Inferior parietal cortex (tissue), 1 donor: ENCODE data around the gene WNK2.

Experiments
- DNase-seq: peaks from one replicate; pipeline ENCODE4 v3.0.0-alpha.2; 2016; ENCODE audit errors: extremely low spot score

The WNK2 gene

GRCh38 chr9:93295456-93296076 is 111.6 kb downstream of the WNK2 start:
- no peak for DNase-seq

DNA sequence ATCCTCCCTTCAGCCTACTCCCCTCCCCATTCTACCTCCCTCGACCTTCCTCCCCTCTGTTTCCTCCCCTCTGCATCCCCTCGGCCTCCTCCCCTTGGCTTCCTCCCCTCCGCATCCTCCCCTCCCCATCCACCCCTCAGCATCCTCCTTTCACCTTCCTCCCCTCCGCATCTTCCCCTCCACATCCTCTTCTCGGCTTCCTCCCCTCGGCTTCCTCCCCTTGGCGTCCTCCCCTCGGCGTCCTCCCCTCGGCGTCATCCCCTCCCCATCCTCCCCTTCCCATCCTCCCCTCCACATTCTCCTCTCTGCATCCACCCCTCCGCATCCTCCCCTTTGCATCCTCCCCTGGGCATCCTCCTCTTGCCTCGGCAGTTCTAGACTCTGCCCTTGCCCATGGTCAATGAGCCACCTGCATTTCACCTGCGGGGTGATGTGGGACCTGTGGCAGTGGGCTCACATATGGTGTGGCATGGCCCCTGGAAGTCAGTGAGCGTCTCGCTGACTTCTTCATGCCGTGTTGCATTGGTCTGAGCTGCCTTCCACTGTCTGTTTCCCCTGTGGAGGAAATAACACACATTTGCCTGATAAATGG is 113.0 kb downstream of the WNK2 start:
- no peak for DNase-seq

DNA sequence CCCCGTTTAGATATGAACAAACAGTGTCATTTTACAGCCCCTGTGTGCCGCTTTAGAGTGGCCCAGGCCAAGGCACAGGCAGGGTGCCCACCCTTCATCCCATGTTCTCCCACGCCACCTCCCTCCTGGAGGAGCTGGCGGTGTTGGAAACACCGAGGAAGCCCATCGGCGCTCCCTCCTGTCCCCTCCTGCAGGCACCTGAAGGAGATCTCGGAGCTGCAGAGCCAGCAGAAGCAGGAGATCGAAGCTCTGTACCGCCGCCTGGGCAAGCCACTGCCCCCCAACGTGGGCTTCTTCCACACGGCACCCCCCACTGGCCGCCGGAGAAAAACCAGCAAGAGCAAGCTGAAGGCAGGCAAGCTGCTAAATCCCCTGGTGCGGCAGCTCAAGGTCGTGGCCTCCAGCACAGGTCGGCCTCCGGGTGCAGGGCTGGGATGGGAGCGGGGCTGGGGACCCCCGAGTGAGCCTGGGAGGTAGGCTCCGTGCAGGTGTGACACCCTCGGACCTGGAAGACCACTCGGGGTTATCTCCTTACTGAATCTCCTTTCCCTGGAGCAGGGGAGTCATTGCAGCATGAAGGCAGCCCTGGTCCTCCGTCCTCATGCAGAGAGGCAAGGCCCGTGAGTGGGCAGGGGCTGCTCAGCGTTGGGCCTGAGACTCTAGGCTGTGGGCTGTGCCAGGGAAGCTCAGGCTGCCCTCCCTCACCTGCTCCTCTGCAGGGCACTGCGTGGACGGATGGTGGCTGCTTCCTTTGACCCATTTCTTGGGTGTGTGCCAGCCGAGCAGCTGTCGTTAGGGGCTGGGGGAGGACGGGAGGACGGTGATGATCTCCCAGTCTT is 113.9 kb downstream of the WNK2 start:
- DNase-seq = no peak

- no peak for DNase-seq
Measured at GRCh38 chr9:93298498-93299417, 114.8 kb downstream of the WNK2 start.

DNA sequence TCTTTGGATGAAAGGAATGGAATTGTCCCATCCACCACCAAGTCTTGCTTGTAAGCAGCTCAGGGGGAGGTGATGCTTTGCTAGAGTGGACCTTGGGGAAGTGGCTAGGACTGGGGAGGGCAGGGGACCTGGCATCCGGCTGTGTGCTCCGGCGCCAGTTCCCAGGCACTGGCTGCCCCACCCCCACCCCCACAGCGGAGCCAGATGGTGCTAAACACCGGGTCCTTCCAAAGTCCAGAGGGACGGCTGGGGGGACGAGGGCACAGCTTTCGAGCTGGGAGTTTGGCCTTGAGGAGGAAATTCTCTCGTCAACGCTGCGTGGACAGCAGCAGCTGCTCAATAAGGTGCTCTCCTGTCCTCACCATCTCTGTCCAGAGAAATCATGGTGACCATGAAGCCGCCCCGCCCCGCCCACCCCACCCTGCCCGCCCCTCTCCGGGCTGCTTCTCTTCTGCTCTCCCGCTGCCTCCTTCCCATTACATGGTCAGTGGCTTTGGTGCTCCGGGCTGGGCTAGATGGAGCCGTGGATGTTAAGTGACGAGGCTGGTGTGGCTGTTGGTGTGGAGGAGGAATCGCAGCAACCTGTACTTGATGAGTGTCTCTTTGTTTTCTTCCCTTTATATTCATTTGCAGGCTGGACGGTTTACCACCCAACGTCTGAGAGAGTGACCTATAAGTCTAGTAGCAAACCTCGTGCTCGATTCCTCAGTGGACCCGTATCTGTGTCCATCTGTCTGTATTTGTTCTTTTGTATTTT is 115.7 kb downstream of the WNK2 start:
- no peak for DNase-seq

- DNase-seq = no peak
Measured at GRCh38 chr9:93300175-93300572, 116.2 kb downstream of the WNK2 start.

- no peak for DNase-seq
Measured at GRCh38 chr9:93300585-93301081, 116.7 kb downstream of the WNK2 start.

DNA sequence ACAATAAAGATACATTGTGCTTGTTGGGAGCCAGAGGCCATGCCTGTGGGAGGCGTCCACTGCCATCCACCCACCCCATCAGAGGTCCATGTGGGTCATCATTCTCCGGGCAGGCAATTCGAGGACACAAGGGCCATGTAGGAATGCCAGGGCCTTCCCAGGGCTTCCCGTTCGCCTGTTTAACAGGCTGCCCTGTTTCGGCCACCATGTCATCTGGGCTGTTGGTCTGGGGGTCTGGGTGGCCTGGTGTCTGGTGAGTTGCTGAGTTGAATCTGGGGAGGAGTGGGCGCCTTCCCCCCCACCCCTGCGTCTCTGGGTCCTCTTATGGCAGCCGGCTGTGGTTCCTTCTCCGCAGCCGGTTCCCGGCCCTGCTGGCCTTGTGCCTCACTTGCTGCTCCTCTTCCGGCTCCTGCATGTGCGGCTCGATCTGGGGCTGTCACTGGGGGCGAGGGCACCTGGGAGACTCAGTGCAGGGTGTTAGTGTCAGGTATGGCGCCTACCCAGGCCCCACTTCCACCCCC is 117.4 kb downstream of the WNK2 start:
- no peak for DNase-seq

DNA sequence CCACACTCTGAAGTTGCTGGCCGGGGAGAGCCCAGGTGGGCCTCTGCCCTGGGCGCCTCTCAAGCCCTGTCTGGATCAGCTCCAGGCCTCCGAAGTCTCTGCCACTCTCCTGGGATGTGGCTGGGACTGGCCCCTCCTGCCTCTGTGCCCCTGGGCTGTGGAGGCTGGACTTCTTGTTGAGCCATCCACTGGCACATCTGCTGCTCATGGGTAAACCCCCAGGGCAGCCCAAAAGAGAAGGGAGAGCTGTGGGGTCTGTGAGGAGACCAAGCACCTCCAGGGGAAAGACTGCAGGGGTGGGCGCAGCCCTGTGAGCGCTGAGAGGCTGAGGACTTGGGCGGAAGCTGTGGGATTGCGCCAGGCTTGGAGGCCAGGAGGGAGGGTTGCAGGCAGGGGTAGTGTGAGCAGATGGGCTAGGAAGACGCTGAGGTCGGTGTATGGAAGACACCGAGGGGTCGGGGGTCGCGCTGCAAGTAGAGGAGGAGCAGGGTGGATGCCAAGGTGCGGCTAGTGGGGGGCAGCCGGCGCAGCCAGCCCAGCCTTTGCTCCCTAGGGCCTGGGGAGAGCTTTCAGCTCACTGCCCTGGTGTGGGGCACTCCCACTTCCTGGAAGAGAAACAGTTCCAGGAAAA is 118.1 kb downstream of the WNK2 start:
- no peak for DNase-seq

DNA sequence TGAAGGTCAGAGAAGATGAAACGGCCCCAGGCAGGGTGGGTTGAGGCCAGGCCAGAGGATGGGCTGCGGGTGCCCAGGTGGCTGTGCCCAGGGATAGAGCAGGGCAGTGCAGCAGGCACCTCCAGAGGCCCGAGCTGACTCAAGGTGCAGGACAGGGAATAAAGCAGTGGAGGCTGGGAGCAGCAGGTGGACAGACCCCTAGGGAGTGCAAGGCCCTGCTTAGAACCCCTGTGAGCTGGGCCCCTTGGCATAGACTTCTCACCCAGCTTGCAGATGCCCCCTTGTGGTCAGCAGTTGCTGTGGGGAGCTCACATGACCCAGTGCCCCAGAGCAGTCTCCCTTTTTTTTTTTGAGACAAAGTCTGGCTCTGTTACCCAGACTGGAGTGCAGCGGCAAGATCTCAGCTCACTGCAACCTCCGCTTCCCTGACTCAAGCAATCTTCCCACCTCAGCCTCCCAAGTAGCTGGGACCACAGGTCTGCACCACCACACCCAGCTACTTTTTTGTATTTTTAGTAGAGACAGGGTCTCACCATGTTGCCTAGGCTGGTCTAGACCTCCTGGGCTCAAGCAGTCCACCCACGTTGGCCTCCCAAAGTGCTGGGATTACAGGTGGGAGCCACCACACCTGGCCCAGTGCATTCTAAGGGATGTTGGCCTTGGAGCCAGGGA is 118.8 kb downstream of the WNK2 start:
- DNase-seq = peak; percentile 30

GRCh38 chr9:93303258-93303771 is 119.4 kb downstream of the WNK2 start:
- no peak for DNase-seq

DNA sequence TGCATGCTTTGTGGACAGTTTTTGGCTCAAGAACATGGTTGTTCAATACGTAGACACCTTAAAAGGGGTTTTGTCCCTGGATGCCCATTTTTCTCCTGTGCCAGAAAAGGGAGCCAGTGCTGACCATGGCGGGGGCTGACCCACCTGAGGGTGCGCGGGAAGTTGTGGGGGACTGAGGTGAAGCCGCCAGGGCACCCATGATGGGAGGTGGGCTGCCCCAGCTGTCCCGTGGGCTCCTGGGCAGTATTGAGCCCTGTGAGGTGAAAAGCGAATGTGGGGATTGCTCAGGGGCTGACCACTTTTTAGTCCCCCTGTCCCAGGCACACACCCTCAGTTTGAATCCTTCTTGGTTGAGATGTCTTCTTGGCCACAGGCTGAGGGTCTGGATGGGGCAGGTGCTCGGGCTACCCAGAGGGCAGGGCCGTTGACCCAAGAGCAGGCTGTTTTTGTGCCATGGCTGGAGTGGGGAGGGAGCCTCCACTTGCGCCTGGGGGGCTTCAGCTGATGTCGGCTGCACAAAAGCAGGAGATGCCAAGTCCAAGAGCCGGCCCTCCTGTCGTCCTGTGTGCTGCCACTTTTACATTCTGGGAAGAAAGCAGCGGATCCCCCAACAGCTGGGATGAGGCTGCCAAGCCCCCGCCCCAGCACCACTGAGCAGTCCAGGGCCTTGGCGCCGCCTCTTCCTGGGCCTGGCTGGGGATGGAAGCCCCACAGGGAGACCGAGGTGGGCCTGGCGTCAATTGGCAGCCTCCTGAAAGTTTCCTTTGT is 120.1 kb downstream of the WNK2 start:
- no peak for DNase-seq

GRCh38 chr9:93304574-93305496 is 120.9 kb downstream of the WNK2 start:
- peak; percentile 54 for DNase-seq

DNA sequence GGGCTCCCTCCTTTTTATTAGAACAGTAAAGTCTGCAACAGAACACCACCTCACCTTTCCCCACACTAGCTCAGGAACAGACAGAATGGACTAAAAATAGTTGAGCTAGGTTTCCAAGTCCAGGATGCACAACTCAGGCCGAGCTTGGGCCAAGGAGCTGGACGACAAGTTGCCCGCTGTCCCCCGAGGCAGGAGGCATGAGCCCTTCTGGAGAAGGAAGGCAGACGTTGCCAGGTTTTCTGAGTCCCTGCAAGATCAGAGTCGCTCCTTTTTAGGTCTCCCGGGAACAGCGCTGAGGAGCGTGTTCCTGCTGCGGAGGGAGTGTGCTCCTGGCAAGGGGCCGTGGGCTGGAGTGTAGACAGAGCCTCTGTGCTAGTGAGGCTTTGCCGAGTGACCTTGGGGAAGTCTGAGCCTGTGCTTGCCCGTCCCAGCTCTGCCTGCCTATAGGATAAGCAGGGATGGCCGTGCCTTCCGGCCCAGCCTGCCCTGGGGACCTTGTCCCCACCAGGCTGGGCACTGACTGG is 121.6 kb downstream of the WNK2 start:
- no peak for DNase-seq

DNA sequence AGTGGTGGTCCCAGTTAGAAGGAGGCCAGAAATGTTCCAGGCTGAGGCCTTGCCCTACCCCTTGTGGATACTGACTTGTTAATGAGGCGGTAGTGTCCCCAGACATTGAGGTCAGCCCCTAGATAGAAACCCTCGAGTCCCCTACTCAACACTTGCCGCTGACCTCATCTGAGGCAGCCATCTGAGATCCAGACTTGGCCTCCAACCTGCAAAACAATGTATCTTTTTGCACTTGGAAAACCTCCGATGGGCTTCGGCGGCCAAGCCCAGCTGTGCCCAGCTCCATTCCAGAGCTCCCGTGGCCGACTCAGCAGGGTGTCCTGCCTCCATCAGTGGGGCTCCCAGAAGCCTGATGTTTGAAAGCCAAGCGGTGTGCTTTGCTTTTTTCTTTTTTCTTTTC is 122.1 kb downstream of the WNK2 start:
- DNase-seq = no peak

DNA sequence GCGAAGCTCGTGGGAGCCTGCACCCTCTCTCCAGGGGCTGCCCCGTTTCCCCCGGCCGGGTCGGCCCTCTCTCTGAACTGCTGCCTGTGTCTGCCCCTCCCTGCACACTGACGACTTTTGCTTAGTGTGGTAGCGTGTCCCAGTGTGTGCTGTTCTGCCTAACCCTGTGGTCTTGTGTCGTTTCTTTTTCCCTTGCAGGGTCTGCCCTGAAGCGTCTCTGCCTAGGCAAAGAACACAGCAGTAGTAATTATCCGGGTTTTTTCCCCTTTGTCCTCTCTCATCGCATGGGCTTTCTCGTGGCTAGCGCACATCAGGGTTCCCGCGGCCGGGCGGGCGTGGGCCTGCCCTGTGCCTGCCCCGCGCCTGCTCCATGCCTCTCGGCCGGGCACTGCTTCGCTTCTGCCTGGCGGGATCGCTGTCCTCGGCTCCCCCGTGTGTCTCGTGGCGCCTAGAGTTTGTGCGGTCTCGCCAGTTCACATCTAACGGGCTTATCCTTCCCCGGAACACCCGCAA is 122.7 kb downstream of the WNK2 start:
- DNase-seq = no peak
